HEK293T (cell line): ENCODE measurements around the gene CALML5.

Experiments
- CTCF ChIA-PET: fragments of 350-600 bp; formaldehyde crosslinking; extraction: SDS; loops from one replicate; lab custom pipeline; 2021; ENCODE audit warnings: antibody characterized with exemption, inconsistent platforms; lab: Yijun Ruan, JAX
- POLR2A ChIA-PET: fragments of 350-600 bp; formaldehyde crosslinking; extraction: SDS; loops from one replicate; lab custom pipeline; 2020; ENCODE audit warnings: antibody characterized with exemption, inconsistent platforms; lab: Yijun Ruan, JAX
- DNase-seq: peaks from one replicate; pipeline ENCODE4 v3.0.0; 2012; ENCODE audit warnings: mixed read lengths; ENCODE audit errors: extremely low spot score
- ARNT ChIP-seq: fragments of 450-650 bp; IDR thresholded peaks from 2 replicates; pipeline ENCODE4 v1.6.1; 2017; ENCODE audit warnings: mild to moderate bottlenecking
- BHLHE40 ChIP-seq: fragments of 450-650 bp; IDR thresholded peaks from 2 replicates; pipeline ENCODE4 v1.6.1; 2016; ENCODE audit warnings: mild to moderate bottlenecking, moderate library complexity, borderline replicate concordance
- CTBP1 ChIP-seq: fragments of 450-650 bp; IDR thresholded peaks from 2 replicates; pipeline ENCODE4 v1.6.1; 2016; ENCODE audit warnings: borderline replicate concordance
- ELF4 ChIP-seq: fragments of 450-650 bp; IDR thresholded peaks from 2 replicates; pipeline ENCODE4 v1.6.1; 2017; ENCODE audit warnings: antibody characterized with exemption
- FOXA1 ChIP-seq: fragments of 450-650 bp; IDR thresholded peaks from 2 replicates; pipeline ENCODE4 v1.6.1; 2016; ENCODE audit warnings: mild to moderate bottlenecking
- FOXK2 ChIP-seq: fragments of 450-650 bp; IDR thresholded peaks from 2 replicates; pipeline ENCODE4 v1.6.1; 2016; ENCODE audit warnings: mild to moderate bottlenecking
- FOXM1 ChIP-seq: fragments of 450-650 bp; IDR thresholded peaks from 2 replicates; pipeline ENCODE4 v1.6.1; 2017; ENCODE audit warnings: mild to moderate bottlenecking, borderline replicate concordance
- HDGF ChIP-seq: fragments of 450-650 bp; IDR thresholded peaks from 2 replicates; pipeline ENCODE4 v1.6.1; 2017; ENCODE audit warnings: antibody characterized with exemption, borderline replicate concordance
- L3MBTL2 ChIP-seq: fragments of 450-650 bp; conservative IDR thresholded peaks from 2 replicates; pipeline ENCODE4 v1.6.1; 2016; ENCODE audit warnings: mild to moderate bottlenecking
- LEF1 ChIP-seq: fragments of 450-650 bp; IDR thresholded peaks from 2 replicates; pipeline ENCODE4 v1.6.1; 2017; ENCODE audit warnings: mild to moderate bottlenecking, borderline replicate concordance
- NFRKB ChIP-seq: fragments of 450-650 bp; IDR thresholded peaks from 2 replicates; pipeline ENCODE4 v1.6.1; 2016; ENCODE audit warnings: mild to moderate bottlenecking, moderate library complexity
- SP1 ChIP-seq: fragments of 450-650 bp; IDR thresholded peaks from 2 replicates; pipeline ENCODE4 v1.6.1; 2017
- SUZ12 ChIP-seq: fragments of 450-650 bp; IDR thresholded peaks from 2 replicates; pipeline ENCODE4 v1.6.1; 2016; ENCODE audit warnings: mild to moderate bottlenecking
- TARDBP ChIP-seq: fragments of 450-650 bp; IDR thresholded peaks from 2 replicates; pipeline ENCODE4 v1.6.1; 2016
- ZNF384 ChIP-seq: fragments of 450-650 bp; IDR thresholded peaks from 2 replicates; pipeline ENCODE4 v1.6.1; 2016
- TF ChIP-seq, protein P1 (sequence below): fragments of 450-650 bp; IDR thresholded peaks from 2 replicates; pipeline ENCODE4 v1.6.1; 2016

CALML5 gene

DNA sequence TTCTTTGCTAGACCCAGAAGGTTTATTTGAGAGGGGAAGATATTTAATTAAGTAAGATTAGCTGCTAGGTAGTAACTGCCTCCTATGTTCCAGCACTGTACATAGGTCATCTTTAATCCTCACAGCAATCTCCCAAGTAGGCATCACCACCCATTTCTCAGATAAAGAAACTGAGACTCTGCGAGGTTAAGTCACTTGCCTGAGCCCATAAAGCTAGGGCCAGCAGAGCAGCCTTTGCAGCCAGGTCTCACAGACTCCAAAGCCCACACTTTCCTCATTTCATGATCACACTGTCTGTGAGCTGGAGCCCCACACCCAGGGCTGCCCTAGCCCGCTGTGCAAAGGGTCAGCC, 46.0 kb upstream of the CALML5 start:
- ChIA-PET POLR2A (interaction anchor here (1.1 to 2.1 kb wide), 2 partner anchors 9 to 99 kb away, joined by 4 to 5 read pairs; no protein-coding TSS in a partner anchor), CTCF (no interaction called here)
- TF ChIP-seq ELF4 (no peak), SUZ12 (no peak), ARNT (no peak), CTBP1 (no peak)
- DNase-seq = no peak

DNA sequence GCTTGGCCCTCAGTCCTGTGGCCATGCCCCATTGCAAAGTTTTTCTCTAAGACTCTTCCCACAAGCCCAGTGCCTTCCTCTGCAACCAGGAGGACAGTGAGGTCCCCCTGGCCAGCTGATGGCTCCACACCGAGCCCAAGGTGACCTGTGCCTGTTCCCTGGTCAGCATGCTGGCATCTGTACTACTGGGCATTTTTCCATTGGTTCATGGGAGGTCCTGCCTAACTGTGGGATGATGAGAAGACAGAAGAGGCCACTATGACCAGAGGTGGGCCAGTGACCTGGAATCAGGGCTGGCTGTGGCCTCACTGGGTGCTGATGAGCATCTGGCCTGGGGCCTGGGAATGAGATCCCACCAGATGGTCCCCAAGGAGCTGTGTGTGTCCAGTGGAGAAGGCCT, 45.6 kb upstream of the CALML5 start:
- TF ChIP-seq FOXK2 (no peak), FOXA1 (no peak), HDGF (no peak), BHLHE40 (no peak), ZNF384 (no peak), L3MBTL2 (no peak), SP1 (no peak), LEF1 (no peak), ELF4 (no peak), SUZ12 (no peak), FOXM1 (no peak), ARNT (no peak), CTBP1 (no peak), TARDBP (no peak), NFRKB (no peak)
- TF ChIP-seq, protein P1, sequence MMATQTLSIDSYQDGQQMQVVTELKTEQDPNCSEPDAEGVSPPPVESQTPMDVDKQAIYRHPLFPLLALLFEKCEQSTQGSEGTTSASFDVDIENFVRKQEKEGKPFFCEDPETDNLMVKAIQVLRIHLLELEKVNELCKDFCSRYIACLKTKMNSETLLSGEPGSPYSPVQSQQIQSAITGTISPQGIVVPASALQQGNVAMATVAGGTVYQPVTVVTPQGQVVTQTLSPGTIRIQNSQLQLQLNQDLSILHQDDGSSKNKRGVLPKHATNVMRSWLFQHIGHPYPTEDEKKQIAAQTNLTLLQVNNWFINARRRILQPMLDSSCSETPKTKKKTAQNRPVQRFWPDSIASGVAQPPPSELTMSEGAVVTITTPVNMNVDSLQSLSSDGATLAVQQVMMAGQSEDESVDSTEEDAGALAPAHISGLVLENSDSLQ = no peak
- DNase-seq = no peak
- POLR2A ChIA-PET = interaction anchor here (0.5 kb wide), 1 partner anchor 1715 kb away, joined by 3 read pairs; no protein-coding TSS in a partner anchor
- CTCF ChIA-PET = no interaction called here

DNA sequence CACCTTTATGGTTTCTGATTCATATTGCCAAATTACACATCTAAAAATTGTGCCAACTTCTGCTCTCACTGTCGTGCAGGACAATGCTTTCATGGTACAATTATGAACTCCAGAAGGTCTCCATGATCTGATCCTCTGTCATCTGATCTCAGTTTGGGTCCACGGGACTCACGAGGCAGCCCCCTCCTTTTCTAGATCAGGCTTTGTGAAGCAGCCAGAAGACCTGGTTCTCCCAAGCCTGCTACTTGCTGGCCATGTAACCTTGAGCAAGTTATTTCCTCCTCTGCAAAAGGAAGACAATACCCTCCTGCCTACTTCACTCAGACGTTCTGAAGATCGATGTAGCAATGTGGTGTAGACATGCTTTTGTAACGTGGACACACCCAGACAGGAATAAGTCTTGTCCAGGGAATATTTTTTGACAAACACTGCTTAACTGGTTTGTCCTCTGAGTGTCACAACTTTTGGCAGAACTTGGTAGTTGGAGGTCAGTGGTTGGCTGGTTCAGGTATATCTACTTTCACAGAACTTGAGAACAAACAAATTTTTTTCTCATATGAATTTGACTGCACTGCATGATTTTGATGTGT, 44.9 kb upstream of the CALML5 start:
- POLR2A ChIA-PET = no interaction called here
- CTCF ChIA-PET = no interaction called here
- no peak for TF ChIP-seq ELF4
- TF ChIP-seq SUZ12 = no peak
- no peak for TF ChIP-seq BHLHE40
- no peak for DNase-seq

DNA sequence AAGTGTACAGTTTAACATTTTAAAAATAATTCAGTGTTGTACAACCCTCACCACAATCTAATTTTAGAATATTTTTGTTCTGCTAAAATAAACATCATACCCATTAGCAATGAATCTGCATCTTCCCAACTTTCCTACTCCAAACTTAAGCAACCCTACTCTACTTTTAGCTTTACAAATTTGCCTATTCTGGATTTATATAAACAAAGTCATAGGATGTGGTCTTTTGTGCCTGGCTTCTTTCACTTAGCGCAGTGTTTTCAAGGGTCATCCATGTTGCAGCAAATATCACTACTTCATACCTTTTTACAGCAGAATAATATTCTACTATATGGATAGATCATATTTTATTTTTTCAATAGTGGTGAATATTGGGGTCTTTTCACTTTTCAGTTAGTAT, 44.3 kb upstream of the CALML5 start:
- POLR2A ChIA-PET = no interaction called here
- CTCF ChIA-PET = no interaction called here
- TF ChIP-seq ZNF384 = no peak
- no peak for TF ChIP-seq LEF1
- TF ChIP-seq SUZ12 = no peak
- no peak for TF ChIP-seq NFRKB
- TF ChIP-seq HDGF = no peak
- TF ChIP-seq FOXA1 = no peak
- TF ChIP-seq TARDBP = no peak
- no peak for TF ChIP-seq CTBP1
- no peak for TF ChIP-seq L3MBTL2
- no peak for TF ChIP-seq ARNT
- TF ChIP-seq, protein P1 = no peak
- no peak for TF ChIP-seq BHLHE40
- TF ChIP-seq FOXM1 = no peak
- TF ChIP-seq ELF4 = no peak
- TF ChIP-seq FOXK2 = no peak
- TF ChIP-seq SP1 = no peak

DNA sequence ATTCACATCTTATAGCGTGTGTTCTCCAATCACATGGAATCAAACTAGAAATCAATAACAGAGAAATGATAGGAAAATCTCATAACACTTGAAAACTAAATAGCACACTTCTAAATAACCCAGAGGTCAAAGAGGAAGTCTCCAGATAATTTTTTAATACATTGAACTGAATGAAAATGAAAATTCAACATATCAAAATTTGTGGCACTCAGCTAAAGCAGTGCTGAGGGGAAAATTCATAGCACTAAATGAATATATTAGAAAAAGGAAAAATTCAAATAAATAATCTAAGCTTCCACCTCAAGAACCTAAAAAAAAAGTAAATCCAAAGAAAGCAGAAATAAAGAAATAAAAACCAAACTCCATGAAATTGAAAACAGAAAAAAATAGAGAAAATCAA, 42.7 kb upstream of the CALML5 start:
- no peak for DNase-seq
- TF ChIP-seq CTBP1 (no peak), BHLHE40 (no peak), NFRKB (no peak), TARDBP (no peak), FOXA1 (no peak), SP1 (no peak), L3MBTL2 (no peak), SUZ12 (no peak), LEF1 (no peak), FOXK2 (no peak), ZNF384 (no peak), HDGF (no peak), ELF4 (no peak), ARNT (no peak), FOXM1 (no peak)
- TF ChIP-seq, protein P1 = no peak
- ChIA-PET POLR2A (no interaction called here), CTCF (no interaction called here)

More for the DNA sequence above, 44.3 kb upstream of the CALML5 start:
- DNase-seq = no peak

DNA sequence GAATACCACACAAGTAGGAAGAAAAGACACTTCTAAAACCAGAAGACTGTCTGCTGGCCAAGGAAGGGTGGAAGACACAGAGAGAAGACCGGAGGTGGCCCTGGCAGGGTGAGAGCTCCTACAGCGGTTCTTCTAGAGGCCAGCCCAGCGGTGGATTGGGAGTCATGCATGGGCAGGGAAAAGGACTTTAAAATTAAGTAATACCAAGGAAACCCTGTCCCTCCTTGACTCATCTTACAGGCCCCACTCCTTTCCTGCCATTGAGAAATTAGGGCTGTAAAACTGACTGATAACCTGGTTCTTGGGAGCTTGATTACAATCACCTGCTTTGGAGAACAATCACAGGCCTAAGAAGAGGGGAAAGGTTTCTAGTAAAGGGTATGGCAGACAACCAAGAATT, 41.5 kb upstream of the CALML5 start:
- ChIA-PET CTCF (no interaction called here), POLR2A (no interaction called here)

More for the DNA sequence above, 41.5 kb upstream of the CALML5 start:
- no peak for TF ChIP-seq ARNT
- no peak for TF ChIP-seq L3MBTL2
- TF ChIP-seq FOXA1 = no peak
- TF ChIP-seq ZNF384 = no peak
- no peak for TF ChIP-seq FOXM1
- TF ChIP-seq NFRKB = no peak
- TF ChIP-seq ELF4 = no peak
- TF ChIP-seq HDGF = no peak
- TF ChIP-seq SP1 = no peak
- no peak for TF ChIP-seq CTBP1
- TF ChIP-seq FOXK2 = no peak
- no peak for TF ChIP-seq SUZ12
- TF ChIP-seq TARDBP = no peak
- TF ChIP-seq, protein P1 = no peak
- no peak for DNase-seq
